GM21390 (cell line): Measurements from ENCODE around the gene ARHGAP9.
A peak's percentile ranks its signal among the peaks of the same experiment; 100 is the strongest.
"Not testable (repeated sequence)": the region's sequence is repeated elsewhere in the genome, so short reads cannot be mapped to it uniquely, and the experiment has no call there.

ENCODE experiments used
- ATAC-seq: cut with Tn5 transposase; IDR thresholded peaks from one replicate; pipeline ENCODE4 v1.9.1; 2021; ENCODE audit not compliant: unreplicated experiment

Gene ARHGAP9

GRCh38 chr12:57495051-57495701 lies 15.5 kb upstream of the ARHGAP9 start:
- ATAC-seq, result not testable (repeated sequence)

GRCh38 chr12:57491393-57492280 lies 12.0 kb upstream of the ARHGAP9 start:
- no peak for ATAC-seq

- ATAC-seq, result no peak
These were observed 10.5 kb upstream of the ARHGAP9 start for GRCh38 chr12:57490126-57490525.

DNA sequence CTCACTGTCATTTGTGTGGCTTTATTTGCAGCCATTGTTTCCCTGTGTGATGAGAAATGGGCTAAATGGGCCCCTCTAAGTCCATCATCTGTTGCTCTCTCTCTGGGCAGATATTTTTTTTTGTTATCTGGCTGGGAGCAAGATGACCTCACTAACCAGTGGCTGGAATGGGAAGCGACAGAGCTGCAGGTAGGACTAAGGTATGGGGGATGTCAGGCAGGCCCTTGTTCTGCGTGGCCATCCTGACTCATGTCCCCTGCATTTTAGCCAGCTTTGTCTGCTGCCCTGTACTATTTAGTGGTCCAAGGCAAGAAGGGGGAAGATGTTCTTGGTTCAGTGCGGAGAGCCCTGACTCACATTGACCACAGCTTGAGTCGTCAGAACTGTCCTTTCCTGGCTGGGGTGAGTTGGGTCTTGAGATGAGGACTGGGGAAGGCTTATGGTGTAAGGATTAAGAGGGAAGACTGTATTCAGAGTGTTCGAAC lies 9.5 kb upstream of the ARHGAP9 start:
- no peak for ATAC-seq

DNA sequence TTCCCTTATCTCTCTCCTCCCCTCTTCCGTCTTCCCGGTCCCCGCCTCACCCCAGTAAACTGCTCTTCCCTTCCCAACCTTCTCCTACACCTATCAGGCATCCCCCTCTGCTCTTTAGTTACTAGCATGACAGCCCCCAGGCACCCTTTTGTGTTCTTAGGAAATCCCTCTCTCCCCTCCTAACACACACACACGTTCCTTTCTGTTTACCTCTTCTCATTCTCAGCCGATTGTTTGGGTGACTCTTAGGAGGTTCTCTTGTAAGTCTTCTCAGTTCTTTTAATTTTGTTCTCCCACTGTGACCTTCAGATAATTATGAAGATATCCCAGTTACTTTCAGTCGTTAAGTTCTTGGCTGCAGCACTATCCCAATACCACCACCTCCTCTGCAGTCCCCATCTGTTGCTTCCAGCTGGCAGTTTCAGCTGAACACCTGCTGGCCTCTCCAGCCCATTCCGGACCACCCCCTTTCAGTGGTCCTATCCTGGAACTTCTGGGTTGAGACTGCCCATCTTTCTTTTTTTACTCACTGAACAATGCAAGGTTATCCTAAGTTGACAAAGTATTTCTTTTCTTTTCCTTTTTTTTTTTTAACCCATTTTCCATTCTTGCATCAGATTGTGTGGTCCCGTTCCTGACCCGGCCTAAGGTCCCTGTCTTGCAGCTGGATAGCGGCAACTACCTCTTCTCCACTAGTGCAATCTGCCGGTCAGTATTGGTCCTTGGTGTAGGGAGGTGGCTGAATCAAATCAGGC lies 8.9 kb upstream of the ARHGAP9 start:
- no peak for ATAC-seq

DNA sequence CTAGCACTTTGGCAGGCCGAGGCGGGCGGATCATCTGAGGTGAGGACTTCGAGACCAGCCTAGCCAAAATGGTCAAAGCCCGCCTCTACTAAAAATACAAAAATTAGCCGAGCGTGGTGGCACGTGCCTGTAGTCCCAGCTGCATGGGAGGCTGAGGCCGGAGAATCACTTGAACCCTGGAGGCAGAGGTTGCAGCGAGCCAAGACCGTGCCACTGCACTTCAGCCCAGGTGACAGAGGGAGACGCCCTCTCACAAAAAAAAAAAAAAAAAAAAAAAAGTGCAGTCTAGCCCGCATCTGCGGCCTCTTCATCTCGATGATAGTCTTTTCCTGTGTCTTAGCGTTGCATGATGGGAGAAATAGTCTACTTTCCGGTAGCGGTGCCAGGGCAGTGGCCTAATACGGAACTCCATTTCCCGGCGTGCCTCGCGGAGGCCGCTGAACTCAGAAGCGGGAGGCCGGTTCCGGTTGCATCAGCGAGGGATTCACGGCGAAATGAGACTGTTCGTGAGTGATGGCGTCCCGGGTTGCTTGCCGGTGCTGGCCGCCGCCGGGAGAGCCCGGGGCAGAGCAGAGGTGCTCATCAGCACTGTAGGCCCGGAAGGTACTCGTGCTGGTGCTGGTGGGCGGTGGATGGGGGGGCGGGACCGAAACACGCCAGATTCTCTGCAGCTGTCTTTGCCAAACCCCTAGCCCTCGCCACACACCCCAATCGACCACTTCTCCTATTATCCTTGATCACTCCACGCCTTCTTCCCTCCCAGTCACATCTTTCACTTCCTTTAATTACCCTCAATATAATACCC lies 8.1 kb upstream of the ARHGAP9 start, which contains the start of gene MARS1:
Gene MARS1, plus strand, starts transcription at position 472 of the 805 bp plus-strand sequence. Its CDS starts 23 bp downstream, at position 495.
- ATAC-seq, result peak; percentile 98

DNA sequence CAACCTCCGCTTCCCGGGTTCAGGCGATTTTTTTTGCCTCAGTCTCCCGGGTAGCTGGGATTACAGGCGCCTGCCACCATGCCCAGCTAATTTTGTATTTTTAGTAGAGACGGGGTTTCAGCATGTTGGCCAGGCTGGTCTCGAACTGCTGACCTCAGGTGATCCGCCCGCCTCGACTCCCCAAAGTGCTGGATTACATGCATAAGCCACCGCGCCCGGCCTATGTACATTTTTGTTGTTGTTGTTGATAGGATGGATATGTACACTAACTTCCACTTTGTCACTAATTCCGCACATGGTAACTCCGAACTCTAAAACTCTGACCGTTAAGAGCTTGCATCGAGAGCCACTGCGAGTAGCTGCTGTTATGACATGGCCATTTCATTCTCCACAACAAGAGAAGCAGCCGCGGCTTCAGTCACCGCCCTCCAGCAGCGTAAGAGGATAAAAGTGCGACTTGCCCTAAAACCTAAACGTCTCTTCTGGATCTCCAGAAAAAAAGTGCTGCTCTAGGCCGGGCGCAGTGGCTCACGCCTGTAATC lies 7.5 kb upstream of the ARHGAP9 start:
- ATAC-seq, result no peak

DNA sequence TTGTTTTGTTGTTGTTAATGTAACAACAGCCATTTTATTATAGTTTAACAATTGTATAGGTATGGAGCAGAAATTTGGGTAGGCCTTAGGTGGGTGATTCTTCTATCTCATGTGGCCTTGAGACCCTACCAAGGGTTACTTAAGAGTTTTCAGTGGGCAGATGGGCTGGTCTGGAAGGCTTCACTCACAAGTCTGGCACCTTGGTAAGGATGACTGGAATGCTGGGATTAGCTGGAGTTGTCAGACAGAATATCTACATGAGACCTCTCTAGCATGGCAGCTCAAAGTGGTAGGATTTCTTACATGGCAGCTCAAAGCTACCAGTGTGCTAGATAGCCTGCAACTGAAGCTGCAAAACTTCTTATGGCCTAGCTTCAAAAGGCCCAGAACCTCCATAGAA lies 6.0 kb upstream of the ARHGAP9 start:
- ATAC-seq, result no peak

DNA sequence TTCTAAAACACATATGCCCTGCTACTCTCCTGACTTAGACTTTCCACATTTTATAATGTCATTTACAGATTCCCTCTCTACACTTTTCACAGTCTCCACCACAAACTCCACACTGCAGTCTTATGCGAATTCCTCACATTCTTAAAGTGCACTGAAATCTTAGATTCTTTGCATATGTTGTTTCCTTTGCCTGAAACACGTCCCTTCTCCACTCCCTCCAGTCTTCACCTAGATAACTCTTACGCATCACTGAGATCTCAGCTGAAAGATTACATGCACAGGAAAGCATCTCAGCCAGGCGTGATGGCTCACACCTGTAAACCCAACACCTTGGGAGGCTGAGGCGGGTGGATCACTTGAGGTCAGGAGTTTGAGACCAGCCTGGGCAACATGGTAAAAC lies 3.8 kb upstream of the ARHGAP9 start:
- no peak for ATAC-seq

DNA sequence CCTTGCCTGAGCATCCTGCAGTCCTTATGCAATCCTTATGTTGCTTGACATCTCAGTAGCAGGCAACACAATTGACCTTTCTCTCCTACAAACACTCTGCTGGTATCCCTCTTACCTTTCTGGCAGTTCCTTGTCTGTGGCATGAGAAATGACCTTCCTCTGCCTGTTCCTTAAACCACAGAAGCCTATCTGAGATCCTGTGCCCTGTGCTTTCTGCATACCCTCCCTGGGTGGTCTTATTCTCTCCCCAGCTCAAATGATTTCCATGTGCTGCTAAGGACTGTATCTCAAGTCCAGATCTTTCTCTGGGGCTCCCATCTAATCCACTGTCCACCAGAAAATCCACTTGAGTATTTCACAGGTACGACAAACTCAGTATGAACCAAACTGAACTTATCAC lies 2.0 kb upstream of the ARHGAP9 start:
- ATAC-seq, result no peak

DNA sequence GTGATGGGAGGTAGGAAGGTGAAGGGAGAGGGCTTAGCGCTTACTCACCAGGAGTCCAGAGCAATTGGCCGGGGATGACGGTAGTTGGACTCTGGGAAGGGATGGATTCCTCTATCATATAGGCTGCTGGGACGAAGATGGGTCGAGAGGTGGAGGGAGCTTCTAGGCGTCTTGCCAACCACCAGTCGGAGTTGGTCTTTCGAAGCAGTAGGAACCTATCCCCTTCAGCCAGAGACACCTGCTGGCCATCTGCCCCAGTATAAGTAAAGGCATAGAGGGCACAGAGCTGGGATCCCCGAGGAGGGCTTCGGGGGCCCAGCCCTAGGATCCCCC lies 657 bp downstream of the ARHGAP9 start:
- no peak for ATAC-seq

DNA sequence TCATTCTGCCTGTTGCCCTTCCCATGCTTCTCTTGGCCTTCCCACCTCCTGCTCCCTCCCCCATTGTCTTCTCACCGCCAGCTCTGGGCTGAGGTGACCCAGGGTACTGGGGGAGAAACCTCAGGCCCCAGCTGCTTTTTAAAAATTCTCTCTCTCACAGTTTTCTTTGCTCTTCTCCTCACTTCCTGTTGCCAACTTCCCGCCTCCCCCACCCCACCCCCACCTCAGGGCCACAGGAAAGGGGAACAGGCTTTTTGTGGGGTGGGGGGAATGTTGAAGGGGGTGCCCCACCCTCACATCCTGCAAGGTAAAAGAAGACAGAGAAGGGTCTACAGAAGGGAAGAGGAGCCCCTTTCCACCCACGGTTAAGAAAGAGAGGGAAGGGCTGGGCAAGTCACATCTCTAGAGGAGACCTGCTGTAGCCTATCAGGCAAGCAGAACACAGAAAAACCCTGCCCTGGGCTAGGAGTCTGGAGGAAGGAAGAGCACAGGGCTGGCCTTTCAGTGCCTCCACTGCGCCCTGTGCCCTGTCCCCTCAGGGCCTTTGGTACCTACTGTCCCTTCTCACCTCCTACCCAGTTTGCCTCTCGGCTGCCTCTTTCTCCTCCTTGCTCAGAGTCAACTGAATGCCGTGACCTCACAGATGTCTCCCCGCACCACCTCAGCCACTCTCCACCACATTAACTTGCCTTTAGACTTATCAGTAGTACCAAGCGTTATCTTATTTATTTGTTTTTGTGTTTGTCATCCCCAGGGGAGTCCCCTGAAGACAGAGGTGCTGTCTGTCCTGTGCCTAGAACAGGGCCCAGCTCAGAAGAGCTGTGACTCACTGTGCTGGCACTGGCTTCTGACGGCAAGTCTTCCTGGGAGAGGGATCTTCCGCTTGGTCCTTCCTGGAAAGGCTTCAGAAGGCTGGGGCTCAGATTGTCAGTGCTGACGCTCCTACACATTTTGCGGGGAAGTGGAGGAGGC lies 1.7 kb downstream of the ARHGAP9 start:
- peak; percentile 51 for ATAC-seq

DNA sequence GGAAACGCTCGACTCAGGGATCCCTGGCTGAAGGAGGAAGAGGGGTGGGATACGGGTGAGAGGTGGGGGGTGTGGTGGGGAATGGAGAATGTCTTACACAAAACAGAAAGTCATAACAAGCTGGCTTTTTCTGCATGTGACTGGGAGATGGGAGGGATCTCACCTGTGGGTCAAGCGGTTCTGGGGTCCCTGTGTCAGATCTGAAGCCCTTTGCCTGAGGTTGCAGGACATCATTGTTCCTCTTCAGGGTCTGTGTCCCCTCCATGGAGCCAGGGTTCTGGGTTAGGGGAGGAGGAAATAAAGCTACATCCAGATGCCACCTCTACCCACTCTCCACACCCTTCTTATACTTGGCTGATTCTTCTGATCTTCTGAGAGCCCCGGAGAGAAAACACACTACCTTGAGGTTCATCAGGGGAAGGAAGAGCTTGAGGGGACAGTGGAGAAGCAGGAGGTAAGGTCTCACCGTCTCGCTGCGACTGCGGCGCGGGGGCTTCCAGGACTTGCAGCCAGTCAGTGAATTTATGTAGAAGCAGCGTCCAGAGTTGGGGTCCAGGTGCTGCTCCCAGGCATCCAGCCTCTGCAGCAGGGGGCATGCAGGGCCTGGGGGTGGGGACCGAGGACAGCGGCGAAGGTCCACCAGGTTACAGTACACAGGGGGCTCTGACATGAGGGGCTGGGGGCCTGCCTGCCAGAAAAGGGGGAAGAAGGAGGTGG lies 2.5 kb downstream of the ARHGAP9 start:
- ATAC-seq, result no peak

GRCh38 chr12:57476162-57476992 lies 3.3 kb downstream of the ARHGAP9 start:
- ATAC-seq, result no peak

DNA sequence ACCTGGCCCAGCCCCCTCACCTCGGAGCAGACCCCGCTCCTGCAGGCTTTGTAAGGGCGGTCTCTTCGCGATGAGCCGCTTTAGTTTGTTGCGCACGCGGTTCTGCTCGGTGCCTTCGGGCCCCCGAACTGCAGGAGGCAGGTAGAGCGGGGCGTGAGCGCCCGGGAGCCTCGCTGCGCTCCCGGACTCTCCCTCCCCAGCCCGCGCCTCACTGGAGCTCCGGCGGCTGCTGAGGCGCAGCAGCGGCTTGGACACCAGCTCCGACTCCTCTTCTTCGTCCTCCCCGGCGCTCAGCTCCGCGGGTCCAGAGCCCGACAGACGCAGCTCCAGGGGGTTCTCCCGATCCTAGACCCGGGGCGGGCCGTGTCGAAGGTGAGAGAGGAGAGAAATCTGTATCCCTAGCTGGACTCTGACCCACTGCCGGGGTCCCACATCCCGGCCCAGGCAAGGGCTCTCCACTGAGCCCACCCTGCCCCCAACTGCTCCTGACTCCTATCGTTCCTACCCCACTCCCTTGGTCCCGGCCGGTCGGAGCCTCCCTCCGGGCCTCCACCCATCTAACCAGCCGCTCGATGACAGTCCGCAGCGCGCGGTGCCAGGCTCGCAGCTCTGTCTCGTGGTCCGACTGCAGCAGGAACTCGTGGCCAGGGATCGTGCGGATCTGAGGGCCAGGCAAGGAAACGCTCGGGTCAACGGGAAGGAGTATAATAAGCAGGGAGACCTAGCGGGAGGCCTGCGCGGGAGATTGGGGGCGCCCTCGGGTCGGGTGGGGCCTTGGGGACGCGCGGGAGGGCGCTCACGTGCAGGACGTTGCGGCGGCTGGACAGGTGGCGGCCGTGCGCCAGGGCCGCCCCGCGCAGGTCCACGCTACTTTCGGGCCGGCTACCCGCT lies 4.2 kb downstream of the ARHGAP9 start:
- no peak for ATAC-seq

- ATAC-seq, result no peak
These were observed 4.8 kb downstream of the ARHGAP9 start for GRCh38 chr12:57474862-57475261.

GRCh38 chr12:57474430-57474829 lies 5.2 kb downstream of the ARHGAP9 start:
- ATAC-seq, result no peak
